Measurements from ENCODE around the gene DAPK1.

DAPK1 gene

DNA sequence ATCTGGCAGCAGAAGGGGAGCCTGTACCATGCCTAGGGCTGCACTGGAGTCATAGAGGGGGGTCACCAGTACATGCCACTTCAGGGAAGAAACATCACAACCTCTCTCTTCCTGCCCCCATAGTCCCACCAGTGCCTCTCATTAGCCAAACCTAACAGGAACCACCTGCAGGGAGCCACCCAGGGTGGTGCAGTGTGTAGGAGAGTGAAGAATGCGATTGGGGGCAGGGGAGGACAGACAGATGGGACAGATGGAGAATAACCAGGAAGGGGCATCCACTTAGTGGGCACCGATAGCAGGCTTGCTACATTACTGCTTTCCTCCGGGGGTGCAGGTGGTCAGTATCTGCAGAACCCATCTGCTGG is 19.2 kb downstream of the DAPK1 start:
- DNase-seq (ENCODE audit: low read depth in 2 of 2), result no peak

DNA sequence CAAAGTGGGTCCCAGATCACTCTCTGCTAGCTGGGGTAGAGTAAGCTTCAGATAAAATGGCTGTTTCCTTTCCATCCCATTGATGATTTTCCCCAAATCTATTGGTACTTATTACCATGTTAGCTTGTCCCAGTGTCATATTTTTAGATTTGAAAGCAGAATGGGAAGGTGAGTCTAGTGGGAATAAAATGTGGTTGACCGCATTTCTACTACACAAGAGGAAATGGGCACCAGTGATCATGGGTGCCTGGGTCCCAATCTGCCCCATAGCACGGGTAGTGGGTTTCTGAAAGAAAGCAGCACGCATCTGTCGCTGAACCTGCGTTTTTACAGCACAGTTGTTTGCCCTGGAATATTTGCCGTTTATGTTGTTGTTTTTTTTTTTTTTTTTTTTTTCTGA is 20.1 kb downstream of the DAPK1 start:
- DNase-seq (ENCODE audit: low read depth in 2 of 2), result no peak

DNA sequence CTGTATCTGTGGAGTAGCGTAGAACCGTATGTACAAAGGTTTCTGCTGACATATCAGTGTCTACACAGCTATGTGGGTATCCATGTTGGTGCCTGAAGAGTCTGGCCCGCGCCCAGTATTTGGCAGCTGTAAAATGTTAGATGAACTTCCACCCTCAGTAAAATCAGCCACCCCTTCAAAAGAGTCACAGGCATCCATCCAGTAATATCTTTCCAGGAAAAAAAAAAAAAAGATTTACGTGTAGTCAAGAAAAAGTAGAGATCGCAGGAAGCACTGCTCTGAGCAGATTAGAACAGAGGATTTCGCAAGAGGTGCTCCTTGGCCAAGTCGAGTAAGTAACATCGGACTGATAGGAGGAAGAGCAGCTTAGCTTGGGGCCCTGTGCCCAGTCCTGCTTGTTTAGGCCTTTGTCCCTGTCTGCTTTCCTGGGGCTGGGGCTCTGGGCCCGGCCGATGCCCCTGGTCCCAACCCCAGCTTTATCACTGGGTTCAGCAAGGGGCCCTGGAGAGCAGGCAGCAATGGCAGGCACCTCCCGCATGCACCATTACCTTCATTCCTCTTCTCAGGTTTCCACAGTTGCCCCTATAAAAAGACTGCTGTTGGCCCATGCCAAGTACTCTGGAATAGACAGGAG is 21.2 kb downstream of the DAPK1 start:
- no peak for DNase-seq (ENCODE audit: low read depth in 2 of 2)

DNA sequence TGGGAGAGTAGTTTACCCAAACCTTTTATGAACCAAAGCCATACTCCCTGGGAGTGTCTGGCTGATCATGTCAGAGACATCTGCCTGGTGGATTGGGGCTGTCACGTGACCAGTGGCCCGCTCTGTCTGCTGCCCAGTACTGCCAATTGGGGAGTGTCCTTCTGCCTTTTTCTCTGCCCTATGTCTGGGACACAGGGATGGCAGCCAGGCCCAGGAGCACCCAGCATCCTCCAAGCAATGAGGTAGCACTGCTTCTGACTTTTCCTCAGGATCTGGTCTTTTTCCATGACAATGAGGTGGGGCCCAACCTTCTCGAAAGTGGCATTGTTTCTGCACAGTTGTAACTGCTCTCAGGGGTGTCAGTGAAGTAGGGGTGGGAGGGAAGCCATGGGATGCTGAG is 21.8 kb downstream of the DAPK1 start:
- no peak for DNase-seq (ENCODE audit: low read depth in 2 of 2)

DNA sequence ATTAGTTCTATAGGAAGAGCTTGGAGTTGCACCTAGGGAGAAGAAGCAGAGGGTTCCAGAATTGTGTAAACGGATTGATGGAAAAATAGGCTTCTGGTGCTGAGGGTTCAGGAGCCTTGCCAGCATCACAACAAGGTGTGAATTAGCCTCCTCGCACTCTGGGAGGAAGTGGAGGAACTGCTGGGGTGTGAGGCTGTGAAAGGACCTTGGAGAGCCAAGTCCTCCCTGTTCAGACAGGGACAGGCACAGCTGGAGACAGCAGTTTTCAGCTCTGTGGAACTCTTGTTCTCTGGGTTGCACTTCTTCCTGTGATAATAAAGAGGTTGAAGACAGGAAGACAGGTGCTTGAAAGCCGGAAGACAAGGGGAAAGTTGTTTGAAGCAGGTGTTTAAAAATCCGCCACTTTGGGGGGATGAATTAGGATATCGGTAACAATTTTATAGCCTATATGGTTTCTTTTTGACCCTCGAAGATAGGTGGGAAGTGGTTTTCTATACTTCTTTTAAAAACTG is 22.6 kb downstream of the DAPK1 start:
- no peak for DNase-seq (ENCODE audit: low read depth in 2 of 2)

DNA sequence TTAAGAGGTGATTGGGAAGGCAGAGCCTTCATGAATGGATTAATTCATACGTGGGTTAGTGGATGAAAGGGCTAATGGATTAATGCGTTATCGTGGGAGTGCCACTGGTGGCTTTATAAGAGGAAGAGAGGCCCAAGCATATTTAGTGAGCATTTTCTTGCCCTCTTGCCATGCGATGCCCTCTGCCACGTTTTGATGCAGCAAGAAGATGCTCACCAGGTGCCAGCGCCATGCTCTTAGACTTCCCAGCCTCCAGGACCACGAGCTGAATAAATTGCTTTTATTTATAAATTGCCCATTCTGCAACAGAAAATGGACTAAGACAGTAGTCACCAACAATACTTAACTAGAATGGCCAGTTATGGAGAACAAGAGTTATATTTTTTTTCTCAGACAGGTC is 24.2 kb downstream of the DAPK1 start:
- DNase-seq (ENCODE audit: low read depth in 2 of 2), result no peak

DNA sequence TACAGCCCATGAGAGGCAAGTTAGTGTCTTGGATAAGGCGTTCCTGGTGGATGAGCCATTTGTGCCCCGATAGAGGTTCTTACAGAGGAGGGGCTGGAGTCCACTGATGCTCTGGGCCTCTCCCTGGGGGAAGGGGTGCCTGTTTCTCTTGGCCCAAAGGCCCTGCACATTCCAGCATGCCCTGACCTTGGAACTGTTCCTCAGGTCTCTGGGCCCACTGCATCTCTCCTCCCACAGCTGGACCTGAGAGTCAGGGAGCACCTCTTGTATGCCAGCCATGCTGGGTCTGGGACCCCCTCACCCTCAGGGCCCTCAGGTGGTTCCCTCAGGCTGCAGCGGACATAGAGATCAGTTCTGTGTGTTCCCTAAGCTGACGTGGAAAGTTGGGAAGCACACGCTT is 26.4 kb downstream of the DAPK1 start:
- DNase-seq (ENCODE audit: low read depth in 2 of 2), result no peak

DNA sequence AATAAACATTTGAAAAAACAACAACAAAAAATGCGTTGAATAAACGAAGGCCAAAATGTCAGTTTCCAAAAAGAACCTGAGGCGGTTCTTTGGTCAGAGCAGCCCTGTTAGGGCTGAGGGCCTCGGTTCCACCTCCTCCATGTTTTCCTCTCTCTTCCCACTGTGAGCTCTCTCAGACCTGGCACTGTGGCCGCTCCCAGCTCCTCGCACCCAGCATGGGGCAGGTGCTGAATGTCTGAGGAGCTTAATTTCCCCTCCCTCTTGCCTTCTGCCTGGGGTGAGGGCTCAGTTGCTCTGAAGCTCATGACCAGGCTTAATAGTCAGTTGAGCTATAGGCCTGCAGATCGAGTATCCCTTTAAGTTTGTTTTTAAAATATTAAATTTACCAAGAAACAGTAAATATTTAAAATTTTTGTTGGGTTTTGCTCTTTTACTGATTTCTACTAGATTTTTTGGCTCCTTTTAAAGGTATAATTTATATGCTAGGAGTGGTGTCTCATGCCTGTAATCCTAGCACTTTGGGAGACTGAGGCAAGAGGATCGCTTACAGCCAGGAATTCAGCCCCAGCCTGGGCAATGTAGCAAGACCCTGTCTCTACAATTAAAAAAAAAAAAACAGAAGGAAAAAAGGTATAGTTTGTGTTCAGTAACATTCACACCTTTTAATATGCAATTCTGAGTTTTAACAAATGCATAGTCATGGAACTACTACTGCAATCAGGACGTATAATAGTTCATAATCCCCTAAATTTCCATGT is 28.1 kb downstream of the DAPK1 start:
- no peak for DNase-seq (ENCODE audit: low read depth in 2 of 2)

DNA sequence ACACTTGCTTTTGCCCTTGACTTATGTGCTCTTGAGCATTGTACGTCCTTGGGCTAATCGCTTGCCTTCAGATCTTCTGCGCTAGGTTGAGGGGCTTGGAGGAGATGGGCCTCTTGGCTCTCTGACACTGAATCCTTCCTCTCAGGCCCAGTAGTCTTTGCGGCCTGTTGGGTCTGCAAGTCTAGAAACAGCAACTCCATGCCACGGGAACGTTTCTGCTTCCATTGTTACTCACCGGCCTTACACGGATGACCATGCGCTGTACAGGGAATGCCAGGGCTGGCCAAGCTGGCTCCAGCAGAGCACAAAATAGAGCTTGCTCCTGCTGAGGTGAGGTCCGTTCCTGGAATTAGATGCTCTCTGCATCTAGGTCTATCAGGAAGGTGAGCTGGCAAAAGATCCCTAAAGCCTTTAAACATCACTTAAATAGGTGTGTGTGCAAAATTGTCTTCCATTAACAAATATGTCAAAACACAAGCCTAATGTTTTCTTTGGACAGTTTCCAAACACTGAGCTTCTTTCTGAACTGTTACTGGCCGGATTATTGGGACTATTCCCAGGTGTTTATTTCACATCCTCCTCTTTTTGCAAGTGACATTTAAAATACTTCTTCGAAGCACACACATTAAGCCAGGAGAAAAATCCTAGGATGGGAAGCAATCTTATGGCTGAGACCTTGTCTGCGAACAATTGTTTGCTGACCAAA is 29.7 kb downstream of the DAPK1 start:
- no peak for DNase-seq (ENCODE audit: low read depth in 2 of 2)

DNA sequence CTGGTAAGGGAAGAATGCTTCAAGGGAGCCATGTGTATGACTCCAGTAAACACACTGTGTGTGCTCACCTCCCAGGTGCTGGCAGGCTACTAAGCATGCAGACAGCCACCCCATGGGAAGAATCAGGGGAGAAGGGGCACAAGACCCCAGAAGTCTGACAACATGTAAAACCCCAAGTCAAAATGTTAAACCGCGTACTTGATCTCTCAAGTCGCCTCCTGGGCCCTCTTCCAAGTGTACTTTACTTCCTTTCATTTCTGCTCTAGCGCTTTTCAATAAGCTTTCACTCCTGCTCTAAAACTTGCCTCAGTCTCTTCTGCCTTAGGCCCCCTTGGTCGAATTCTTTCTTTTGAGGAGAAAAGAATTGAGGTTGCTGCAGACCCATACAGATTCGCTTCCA is 31.3 kb downstream of the DAPK1 start:
- DNase-seq (ENCODE audit: low read depth in 2 of 2), result no peak

DNA sequence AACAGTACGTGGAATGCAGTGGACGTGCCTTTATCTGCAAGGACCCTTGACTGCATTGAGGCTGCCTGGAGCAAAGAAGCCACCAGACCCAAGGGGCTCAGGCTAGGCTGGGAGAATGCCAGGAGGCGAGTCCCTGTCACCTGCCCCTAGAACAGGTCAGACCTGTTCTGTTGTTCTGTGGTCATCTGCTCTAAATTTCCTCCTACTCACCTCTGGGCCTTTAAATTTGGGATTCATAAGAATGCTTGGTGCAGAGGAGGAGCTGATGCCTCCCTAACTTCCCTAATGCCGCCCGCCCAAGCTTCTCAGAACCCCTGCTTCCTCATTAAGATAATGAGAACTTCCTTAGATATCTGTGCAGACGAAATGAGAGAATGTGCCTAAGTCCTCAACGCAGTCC is 32.0 kb downstream of the DAPK1 start:
- DNase-seq (ENCODE audit: low read depth in 2 of 2), result no peak

DNA sequence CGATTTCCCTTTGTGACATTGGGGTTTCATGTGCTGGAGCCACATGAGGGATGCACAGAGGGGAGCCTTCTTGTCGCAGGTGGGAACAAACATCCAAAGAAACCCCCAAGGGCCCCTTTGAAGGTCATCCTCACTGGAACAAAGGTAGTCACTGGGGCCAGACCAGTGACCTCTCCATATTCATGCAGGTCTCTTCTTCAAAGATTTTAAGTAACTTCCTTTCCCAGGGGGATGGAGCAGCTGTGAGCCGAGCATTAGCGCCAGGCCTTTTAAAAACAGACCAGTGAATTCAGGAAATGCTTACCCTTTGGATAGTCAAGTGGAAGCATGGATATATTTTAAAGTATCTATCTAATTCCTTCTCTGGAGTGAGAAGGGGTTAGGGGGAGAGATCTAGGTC is 33.0 kb downstream of the DAPK1 start:
- DNase-seq (ENCODE audit: low read depth in 2 of 2), result no peak

DNA sequence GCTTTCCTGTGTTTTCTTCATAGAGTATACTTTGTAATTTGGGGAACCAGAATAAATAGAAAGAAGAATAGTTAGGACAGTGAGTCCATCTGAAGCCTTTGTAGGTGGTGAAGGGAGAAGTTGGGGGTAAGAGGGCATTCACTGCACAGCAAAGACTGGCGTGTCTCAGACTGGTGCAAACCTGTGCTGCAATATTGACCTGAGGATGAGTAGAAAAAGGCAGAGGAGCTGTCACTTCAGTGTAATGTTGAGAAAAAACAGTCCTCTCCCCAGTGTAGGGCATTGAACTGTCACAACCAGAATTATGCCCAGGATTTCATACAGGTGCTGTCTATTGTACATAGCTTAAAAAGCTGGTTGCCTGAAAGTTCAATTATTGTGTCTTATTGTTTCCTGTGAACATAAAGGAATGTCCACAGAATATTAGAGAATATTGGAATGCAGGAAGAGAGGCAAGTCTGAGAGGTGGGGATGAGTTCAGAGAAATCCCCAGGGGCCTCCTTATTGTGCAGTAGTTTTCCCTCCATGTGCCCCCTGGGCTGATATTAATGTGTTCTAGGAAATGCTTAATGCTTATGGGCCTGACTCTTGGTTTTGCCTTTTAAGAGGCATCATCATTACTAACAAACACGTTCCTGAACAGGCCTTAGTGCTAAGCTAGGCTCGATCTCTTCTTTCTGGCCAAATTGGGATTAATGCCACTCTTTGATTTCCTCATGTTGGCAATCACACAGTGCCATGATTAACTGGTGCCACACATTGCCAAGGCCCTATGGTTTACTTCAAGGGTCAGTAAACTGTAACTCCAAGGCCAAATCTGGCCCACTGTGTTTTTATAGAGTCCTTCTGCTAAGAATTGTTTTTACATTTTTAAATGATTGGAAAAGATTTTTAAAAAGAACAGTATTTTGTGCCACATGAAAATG is 34.0 kb downstream of the DAPK1 start:
- DNase-seq (ENCODE audit: low read depth in 2 of 2), result no peak

DNA sequence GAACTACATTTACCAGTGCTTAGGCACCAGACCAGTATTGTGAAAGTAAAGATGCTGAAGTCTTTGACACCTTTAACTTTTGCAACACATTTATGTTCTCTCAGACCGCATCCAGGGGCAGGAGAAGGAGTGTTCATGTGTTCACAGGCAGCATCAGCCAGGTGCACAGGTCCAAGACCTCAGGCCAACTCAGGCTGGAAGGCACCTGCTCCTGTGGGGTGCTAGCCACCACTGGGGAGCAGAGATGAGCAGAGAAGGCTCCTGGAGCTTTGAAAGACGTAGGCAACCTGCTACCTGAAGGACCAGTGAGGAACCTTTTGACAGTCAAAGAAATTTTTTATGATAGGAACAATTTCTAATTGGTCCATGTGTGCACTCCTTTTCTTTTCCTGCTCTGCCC is 35.6 kb downstream of the DAPK1 start:
- no peak for DNase-seq (ENCODE audit: low read depth in 2 of 2)

DNA sequence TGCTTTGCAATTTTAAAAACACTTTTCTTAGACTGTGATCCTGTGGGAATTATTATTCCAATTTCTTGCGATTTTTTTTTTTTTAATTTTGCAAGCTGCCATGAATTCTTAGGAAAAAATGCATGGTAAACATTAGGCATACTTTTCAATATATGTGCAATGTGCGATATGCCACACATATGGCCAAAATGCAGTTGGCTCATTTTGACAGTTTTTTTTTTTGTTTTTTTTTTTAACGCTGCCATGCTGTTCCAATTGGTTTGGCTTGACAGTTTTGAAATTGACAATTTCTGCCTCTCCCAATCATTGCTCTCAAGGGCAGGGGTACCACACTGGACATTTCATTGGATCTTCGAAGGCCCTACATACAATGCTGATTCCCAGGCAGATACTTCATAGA is 36.4 kb downstream of the DAPK1 start:
- no peak for DNase-seq (ENCODE audit: low read depth in 2 of 2)

DNA sequence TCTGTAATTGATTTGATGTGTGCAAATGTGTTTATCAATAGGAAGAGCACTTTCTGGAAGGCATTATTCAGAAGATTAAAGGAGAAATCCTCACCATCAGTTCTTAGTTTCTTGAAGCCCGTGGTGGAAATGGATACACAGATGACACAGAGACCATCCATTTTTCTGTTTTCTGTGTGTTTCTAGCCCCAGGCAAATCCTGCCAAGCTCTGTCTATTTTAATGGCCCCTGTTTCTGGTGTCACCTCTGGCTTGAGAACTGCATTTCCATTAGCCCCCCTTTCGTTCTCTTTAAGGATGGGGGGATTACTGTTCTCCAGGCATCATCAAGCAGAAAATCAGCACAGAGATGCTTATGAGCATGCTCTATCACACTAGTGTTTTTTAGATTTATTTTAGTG is 37.3 kb downstream of the DAPK1 start:
- DNase-seq (ENCODE audit: low read depth in 2 of 2), result no peak

DNA sequence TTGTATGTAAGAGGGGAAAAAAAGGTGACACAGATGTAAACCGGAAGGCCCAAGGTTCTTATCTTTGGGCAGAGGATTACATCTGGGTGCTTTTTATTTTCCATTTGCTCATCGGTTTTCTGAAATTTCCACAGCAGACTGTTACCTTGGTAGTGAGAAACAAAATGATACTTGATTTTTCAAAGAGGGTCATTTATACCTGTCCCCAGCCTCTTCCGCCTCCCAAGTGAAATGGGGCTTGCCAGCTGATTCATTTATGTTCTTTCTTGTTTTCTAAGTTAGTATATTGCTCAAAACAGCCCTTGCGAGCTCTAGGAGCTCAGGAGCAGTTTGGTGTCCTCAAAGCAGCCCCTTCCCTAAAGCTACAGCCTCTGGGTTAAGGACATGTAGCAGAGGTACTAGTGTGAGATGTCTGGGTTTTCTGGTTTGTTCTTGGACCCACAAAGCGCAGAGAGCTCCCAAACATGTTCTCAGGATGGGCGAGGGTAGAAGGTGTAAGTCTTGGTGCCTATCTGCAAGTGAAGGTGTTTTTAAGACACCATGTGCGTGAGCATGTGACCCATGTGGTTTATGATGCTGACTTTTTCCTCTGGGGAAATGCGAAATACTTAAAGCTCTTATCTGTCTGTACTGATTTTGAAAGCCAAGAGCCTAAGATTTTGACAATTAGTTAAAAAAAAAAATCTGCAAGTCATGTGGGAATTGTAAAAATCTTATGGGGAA is 38.3 kb downstream of the DAPK1 start:
- DNase-seq (ENCODE audit: low read depth in 2 of 2), result peak; percentile 15 to 32

DNA sequence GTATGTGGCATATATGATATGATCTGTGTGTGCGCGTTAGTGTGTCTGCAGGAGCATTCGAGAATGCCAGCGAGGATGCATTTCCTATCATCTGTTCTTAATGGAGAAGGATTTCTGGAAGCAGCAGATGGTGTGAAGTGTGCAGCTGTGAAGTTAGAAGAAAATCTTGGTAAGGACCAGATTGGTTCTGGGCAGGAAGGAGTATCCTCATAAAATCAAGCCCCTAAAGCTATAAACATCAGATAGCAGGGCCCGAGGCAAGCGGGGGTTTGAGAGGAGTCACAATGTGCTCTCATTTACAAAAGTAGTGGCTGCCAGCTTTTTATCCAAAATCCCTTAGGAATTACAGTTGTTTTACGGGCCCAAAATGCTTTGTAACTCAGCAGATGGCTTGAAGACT is 40.0 kb downstream of the DAPK1 start:
- no peak for DNase-seq (ENCODE audit: low read depth in 2 of 2)

DNA sequence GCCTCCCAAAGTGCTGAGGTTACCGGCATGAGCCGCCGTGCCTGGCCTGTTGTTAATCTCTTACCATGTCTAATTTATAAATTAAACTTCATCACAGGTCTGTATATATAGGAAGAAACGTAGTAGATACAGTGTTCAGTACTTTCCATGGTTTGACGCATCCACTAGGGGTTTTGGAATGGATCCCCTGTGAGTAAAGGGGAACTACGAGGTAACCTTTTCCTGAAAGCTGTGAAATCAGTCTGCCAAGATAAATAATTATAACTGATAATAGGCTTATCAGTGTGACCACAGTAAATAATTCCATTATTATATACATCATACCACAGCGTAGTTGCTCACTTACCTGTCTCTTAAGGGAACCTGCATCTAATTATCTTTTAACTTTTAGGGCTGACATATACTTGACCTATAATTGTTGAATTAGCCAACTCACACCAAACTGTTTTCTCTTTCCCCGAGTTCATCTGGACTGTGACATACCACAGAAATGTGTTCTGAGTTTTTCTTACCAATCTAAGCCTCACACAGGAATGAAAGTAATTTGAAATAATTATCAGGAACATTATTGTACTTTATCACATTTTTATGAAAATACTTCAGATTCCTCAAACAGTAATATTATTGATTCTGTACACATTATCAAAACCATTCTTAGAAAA is 42.9 kb downstream of the DAPK1 start:
- DNase-seq (ENCODE audit: low read depth in 2 of 2), result no peak

DNA sequence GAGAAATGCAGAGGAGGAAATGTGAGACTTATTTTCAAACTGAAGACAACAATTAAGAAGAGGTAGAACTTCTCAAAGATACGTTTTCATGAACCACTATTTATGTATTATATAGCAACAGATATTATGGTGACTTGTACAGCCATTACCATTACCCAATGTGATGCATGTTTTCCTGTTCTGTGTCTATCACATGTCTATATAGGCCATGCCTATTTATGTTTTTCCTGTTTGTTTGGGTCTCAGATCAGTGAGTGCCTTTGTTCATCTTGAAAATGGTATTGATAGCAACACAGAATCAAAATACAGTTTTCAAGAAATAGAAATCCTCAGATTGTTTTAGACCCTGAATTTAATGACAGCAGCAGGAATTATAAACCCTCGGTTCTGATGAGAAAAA is 44.0 kb downstream of the DAPK1 start:
- no peak for DNase-seq (ENCODE audit: low read depth in 2 of 2)

DNA sequence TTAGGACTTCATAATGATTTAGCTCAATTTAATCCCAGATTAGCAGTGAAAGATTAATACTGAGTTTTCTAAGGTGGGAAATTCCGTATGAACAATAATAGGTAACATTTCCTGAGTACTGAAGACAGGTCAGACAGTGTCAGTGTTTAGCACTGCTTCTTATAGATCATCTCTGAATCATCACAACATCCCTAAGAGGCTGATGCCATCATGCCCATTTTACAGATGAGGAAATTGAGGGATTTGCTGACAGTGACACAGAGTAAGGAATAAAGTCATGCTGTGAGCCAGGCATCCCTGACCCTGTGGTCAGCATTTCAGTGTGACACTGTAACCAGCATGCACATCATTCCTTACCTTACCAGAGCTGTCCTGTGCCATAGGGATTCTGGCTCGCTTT is 44.5 kb downstream of the DAPK1 start:
- DNase-seq (ENCODE audit: low read depth in 2 of 2), result no peak
